ENCODE measurements around the gene UAP1. TPM values are rescaled to one million over a fixed set of nuclear protein-coding genes. Genes with fewer than 3 reads are reported as not detected.
A peak's percentile ranks its signal among the peaks of the same experiment; 100 is the strongest.

The UAP1 gene
- total and polyA plus RNA-seq, 2 donors (not counting 3 experiments of a cell fraction or from before 2014, with no cell fraction given), result 30.6 to 89.8 TPM

DNA sequence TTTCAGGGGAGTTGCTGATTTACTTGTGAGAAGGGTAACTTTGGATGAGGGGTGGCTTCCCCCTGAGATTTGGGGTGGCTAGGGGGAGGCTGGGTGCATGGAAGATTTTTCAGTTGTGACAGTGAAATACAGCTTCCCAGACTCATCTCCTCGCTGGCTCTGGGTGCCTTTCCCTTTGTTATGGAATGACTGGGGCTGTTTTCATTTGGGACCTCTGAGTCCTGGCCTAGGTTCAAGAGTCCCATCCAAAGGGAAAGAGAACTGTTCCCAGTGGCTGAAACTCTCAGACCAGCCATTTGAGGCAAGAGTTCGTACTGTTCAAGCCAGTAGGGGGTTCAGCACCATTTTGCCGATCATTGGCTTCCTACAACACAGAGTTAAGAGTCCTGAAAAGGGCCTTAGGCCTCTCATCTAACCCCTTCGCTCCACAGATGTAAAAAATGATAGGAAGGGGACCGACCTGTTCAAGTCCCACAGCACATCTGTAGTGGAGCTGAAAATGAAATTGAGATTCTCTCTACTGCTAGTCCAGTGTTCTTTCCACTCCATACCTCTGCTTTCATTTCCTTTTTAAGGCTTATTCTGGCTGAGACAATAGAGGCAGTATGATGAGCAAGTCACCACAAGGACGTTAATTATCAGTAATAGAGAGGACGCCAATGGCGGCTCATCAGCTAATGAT lies 71.7 kb downstream of the UAP1 start:
- Histone ChIP-seq H3K9me1 (replicated peaks; ENCODE audit: control insufficient read depth, extremely low read depth, insufficient read depth, low read length) (no peaks in the 10 kb centered on the region), H3K36me3 (ENCODE audit: control insufficient read depth in 2 of 2, extremely low read depth in 1 of 2, insufficient read depth in 2 of 2, low read length in 2 of 2) (no peaks in the 10 kb centered on the region), H3K79me2 (ENCODE audit: control insufficient read depth, insufficient read depth, low read length) (peaks cover 46% of the 10 kb centered on the region), H3K27me3 (ENCODE audit: control insufficient read depth in 2 of 2, insufficient read depth in 2 of 2, low read length in 2 of 2) (no peaks in the 10 kb centered on the region), H3K9me3 (replicated peaks; ENCODE audit: control insufficient read depth, insufficient read depth, low read length) (no peaks in the 10 kb centered on the region), H2AFZ (ENCODE audit: low read depth, low read length) (peak overlapping the region; percentile 70), H3K4me3 (replicated peaks in 1 of 3; ENCODE audit: insufficient read depth in 1 of 3, low read depth in 1 of 3, low read length in 3 of 3) (peak overlapping the region; percentile 51 to 94 (median 81)), H3K9ac (replicated peaks; ENCODE audit: extremely low read depth, insufficient read depth, low read length) (peak overlapping the region; percentile 82), H3K27ac (ENCODE audit: insufficient read depth, low read depth, low read length) (peak overlapping the region; percentile 69), H3K4me2 (ENCODE audit: insufficient read depth, low read length) (peak overlapping the region; percentile 94), H3K4me1 (ENCODE audit: control insufficient read depth, extremely low read depth, insufficient read depth, low read length) (peaks cover 58% of the 10 kb centered on the region), H4K20me1 (replicated peaks; ENCODE audit: control insufficient read depth, extremely low read depth, insufficient read depth, low read length) (no peaks in the 10 kb centered on the region)
- no TSS peak for BruUV-seq (replicated peaks)
- dilution Hi-C loops (cut with MboI; ENCODE audit: extremely low pct_ligation_motif_present, low sequenced_read_pairs) (no loop called here), intact Hi-C loops (cut with micrococcal nuclease) (loop anchor here (1.0 to 2.0 kb wide), 2 partner anchors 38 to 58 kb away; no protein-coding TSS in a partner anchor)
- TF ChIP-seq POLR2A (IDR thresholded peaks at IDR 0.05; ENCODE audit: low read depth, low read length) (peak; percentile 25), POLR2AphosphoS5 (IDR thresholded peaks at IDR 0.05; ENCODE audit: insufficient read depth, low read depth, low read length) (no peak), GATA2 (IDR thresholded peaks at IDR 0.05; ENCODE audit: insufficient read depth, insufficient read length, low read depth, low read length) (no peak), CTCF (IDR thresholded peaks at IDR 0.05; ENCODE audit: extremely low read depth in 1 of 2, insufficient read depth in 1 of 2, low read depth in 1 of 2, low read length in 2 of 2) (peak in 1 of 2 donors; percentile 36), JUN (IDR thresholded peaks at IDR 0.05; ENCODE audit: borderline replicate concordance, insufficient read depth, insufficient read length, low read depth) (no peak)
- FAIRE-seq (no peak), DNase-seq (ENCODE audit: low read depth, low spot score) (peak; percentile 75)
- POLR2A ChIA-PET, result interaction anchor here (0.6 to 0.9 kb wide), 2 partner anchors 63 to 239 kb away, joined by 3 to 4 read pairs; no protein-coding TSS in a partner anchor
- CTCF ChIA-PET, result interaction anchor here (0.8 to 5.2 kb wide), 13 partner anchors 9 to 167 kb away, joined by 3 to 41 read pairs (median 5); no protein-coding TSS in a partner anchor
